HG03175 (cell line): ENCODE data around the gene LRRC8D.
"Not testable (repeated sequence)": the region's sequence is repeated elsewhere in the genome, so short reads cannot be mapped to it uniquely, and the experiment has no call there.

Experiments
- ATAC-seq: cut with Tn5 transposase; IDR thresholded peaks from one replicate; pipeline ENCODE4 v1.9.1; 2021; ENCODE audit warnings: mild to moderate bottlenecking, moderate library complexity; ENCODE audit not compliant: unreplicated experiment

Gene LRRC8D

GRCh38 chr1:89908672-89909436 is 88.0 kb downstream of the LRRC8D start:
- ATAC-seq, result no peak

DNA sequence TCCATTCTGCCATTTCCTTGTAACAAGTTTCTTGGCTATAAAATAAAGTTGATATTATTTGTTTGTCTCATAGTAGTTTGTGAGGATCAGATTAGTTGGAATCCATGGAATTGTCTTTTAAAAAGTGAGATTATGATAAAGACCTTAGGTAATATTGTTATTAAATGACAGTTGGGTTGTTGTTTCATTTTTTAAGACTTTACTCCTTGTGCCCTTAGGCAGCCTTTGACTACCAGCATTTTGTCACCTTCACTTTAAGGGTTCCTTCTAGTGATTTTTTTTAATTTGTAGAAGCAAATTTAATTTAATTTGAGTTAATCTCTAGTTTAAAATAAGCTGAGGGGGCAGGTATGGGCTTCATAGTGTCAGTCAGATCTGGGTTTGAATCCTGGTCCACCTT is 89.4 kb downstream of the LRRC8D start:
- no peak for ATAC-seq

GRCh38 chr1:89910780-89911179 is 89.9 kb downstream of the LRRC8D start:
- no peak for ATAC-seq

GRCh38 chr1:89911191-89911991 is 90.6 kb downstream of the LRRC8D start:
- no peak for ATAC-seq

GRCh38 chr1:89912073-89912472 is 91.2 kb downstream of the LRRC8D start:
- ATAC-seq, result no peak

- no peak for ATAC-seq
These were observed 92.7 kb downstream of the LRRC8D start for GRCh38 chr1:89913353-89914095.

- no peak for ATAC-seq
These were observed 96.5 kb downstream of the LRRC8D start for GRCh38 chr1:89917353-89917752.

DNA sequence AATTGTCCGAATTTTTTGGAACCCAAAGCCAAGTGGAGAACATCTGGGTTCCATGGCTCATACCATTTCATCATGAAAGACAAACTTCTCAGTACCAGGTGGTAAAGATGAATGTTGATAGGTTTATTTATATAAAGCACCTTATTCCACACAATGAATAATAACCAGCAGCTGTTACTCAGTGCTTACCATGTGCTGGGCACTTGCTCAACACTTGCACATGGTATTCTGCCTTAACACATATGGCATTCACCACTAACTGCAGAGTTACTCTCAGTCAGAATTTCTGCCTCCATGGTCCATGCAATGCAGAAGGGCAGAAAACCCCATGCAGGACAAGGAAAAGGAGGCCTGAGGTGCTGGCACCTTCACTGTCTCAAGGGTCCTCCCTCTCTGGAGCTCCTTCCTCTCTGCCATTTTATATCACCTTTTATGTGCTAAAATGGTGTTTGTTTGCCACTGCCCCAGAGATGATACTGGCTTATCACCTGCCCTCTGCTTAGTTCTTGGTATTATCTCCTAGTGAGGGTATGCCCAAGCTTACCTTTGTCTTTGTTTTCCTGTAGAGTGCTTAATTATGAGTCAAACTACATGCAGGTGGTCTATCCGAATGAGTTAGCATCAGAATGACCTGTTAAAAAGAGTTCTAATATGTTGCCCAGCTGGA is 97.4 kb downstream of the LRRC8D start:
- ATAC-seq, result no peak

- ATAC-seq, result no peak
These were observed 97.9 kb downstream of the LRRC8D start for GRCh38 chr1:89918794-89919155.

DNA sequence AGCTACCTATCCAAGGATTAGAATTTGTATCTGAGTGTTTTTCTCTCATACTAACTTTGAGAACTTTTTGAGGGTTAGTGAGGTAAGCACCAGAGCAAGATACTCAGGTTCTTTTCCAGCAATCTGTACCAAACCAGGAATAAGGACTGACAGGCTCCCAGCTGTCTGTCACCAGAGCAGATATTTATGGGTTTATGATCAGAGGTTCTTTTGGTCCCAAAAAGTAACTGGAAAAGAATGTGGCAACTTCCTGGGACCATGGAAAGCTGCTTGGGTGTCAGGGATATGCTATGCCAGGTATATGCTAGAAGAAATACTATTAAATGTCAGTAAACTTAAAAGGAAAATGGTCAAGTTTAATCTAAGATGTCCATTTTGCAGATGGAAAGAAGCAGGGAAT is 98.3 kb downstream of the LRRC8D start:
- no peak for ATAC-seq

DNA sequence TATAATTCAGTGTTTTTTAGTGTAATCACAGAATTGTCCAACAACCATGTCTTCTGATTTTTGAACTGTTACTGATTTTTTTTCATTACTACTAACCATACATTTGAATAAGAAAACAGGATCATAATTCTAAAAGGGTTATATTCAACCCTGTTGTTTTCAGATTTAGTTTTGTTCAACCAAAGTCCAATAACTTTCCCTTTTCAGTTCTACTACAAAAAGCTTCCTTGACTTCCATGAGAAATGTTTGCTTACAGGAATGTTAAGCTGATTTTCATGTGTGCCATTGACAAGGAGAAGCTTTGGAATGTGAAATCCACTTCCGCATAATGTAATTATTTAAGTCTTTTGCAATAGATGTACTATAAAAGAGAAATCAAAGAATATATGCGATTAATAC is 102.1 kb downstream of the LRRC8D start:
- no peak for ATAC-seq

DNA sequence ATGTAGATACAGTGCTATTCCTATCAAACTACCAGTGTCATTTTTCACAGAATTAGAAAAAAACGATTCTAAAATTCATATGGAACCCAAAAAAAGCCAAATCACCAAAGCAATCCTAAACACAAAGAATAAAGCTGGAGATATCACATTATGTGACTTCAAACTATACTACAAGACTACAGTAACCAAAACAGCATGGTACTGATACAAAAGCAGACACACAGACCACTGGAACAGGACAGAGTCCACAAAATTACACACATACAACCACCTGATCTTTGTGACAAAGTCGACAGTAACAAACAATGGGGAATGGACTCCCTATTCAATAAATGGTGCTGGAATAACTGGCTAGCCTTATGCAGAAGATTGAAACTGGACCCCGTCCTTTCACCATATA is 102.7 kb downstream of the LRRC8D start:
- no peak for ATAC-seq

DNA sequence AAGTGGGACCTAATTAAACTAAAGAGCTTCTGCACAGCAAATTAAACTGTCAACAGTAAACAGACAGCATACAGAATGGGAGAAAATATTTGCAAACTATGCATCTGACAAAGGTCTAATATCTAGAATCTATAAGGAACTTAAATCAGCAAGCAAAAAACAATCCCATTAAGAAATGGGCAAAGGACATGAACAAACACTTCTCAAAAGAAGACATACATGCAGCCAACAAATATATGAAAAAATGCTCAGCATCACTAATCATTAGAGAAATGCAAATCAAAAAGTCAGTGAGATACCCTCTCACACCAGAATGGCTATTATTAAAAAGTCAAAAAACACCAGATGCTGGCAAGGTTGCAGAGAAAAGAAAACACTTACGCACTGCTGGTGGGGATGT is 103.2 kb downstream of the LRRC8D start:
- ATAC-seq, result not testable (repeated sequence)

DNA sequence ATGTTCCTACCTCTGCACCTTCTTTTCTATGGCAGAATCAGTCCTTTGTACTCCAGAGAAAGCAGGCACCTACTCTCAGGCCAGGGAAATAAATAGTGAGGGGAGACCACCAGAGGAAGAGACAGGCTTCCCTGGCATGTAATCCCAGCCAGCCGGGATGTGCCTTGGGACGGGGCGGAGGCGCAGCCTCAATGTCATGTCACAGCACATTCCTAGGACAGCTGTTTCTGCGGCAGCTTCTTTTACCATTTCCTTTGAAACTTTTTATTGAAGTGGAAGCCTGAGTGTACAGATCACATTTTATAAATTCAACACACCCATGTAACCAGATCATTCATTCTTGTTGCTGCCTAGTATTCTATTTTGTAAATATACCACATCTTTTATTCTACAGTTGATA is 106.2 kb downstream of the LRRC8D start:
- no peak for ATAC-seq

DNA sequence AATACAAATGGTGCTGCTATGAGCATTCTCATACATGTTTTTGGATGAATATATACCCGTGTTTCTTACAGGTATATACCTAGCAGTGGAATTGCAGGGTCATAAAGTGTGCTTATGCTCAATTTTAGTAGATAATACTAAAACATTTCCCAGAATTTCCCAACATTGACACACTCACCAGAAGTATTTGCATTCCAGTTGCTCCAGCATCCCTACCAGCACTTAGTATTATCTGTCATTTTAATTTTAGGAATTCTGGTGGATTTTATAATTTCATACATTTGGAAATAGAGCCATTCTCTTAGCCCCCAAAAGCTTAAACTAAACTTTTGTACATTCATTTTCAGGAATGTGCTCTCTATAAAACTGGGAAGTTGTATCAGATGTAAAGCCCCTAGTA is 106.6 kb downstream of the LRRC8D start:
- no peak for ATAC-seq

GRCh38 chr1:89928506-89928905 is 107.7 kb downstream of the LRRC8D start:
- no peak for ATAC-seq

DNA sequence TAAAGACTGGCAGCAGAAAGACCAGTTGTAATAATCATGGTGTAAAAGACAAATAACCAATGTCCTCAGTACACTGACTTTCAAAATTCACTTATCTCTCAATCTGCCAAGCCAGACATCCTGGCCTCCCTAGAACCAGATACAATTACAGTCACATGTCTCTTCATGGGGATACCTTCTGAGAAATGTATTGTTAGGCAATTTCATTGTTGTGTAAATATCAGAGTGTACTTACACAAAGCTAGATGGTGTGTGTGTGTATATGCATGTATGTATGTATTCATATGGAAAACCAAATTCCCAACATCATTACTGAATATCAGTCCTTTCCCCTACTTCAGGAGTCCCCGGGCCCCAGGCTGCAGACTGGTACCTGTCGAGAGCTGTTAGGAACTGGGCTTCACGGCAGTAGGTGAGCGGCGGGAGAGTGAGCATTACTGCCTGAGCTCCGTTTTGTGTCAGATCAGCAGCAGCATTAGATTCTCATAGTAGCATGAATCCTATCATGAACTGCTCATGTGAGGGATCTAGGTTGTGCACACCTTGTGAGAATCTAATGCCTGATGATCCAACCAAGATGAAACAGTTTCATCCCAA is 108.7 kb downstream of the LRRC8D start:
- no peak for ATAC-seq

GRCh38 chr1:89930579-89930978 is 109.7 kb downstream of the LRRC8D start:
- no peak for ATAC-seq

DNA sequence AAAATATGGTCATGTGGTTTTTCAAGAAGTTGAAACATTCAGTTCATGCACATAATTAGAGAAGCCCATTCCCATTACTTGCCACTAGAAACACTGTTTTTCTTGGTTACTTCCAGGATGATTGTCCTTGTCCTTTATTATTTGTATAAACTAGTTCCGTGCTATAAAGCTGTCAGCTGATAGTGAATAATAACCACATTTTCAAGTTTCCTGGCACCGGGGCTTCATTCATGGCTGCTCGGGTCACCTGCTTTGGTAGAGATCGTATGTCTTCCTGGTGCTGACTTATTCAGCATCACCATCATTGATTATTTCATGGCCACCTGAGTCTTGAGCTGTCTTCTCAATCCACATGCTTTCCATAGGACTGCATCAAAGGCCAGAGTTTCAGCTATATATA is 111.1 kb downstream of the LRRC8D start:
- no peak for ATAC-seq

- no peak for ATAC-seq
These were observed 111.9 kb downstream of the LRRC8D start for GRCh38 chr1:89932598-89933364.
